Neuron (in vitro differentiated cells): ENCODE measurements around the gene CDK5R2.
A peak's percentile ranks its signal among the peaks of the same experiment; 100 is the strongest.
"Not testable (repeated sequence)": the region's sequence is repeated elsewhere in the genome, so short reads cannot be mapped to it uniquely, and the experiment has no call there.

Experiments
- H2AFZ ChIP-seq: one replicate; pipeline ENCODE4 v1.6.1; 2013; ENCODE audit warnings: low read depth, mild to moderate bottlenecking, inconsistent platforms, low read length, moderate library complexity
- H3K27me3 ChIP-seq: one replicate; pipeline ENCODE4 v1.6.1; 2013; ENCODE audit warnings: low read length; ENCODE audit not compliant: insufficient read depth
- H3K36me3 ChIP-seq: one replicate; pipeline ENCODE4 v1.6.1; 2013; ENCODE audit warnings: low read length; ENCODE audit not compliant: insufficient read depth
- H3K4me1 ChIP-seq: one replicate; pipeline ENCODE4 v1.6.1; 2013; ENCODE audit warnings: low read length; ENCODE audit not compliant: insufficient read depth
- H3K4me3 ChIP-seq: 2 replicates; pipeline ENCODE4 v1.5.1; 2013; ENCODE audit warnings: mild to moderate bottlenecking, low read length, moderate library complexity
- H3K9me3 ChIP-seq: one replicate; pipeline ENCODE4 v1.6.1; 2013; ENCODE audit warnings: low read length

The CDK5R2 gene

GRCh38 chr2:218959141-218959731 lies at the start of gene CDK5R2:
Gene CDK5R2, plus strand, starts transcription at chr2:218959666. Its CDS starts 155 bp downstream, at chr2:218959821.
- Histone ChIP-seq H2AFZ (peak within 1 kb of the TSS; percentile 87), H3K36me3 (no peaks in the 10 kb centered on the region), H3K4me1 (peaks cover 31% of the 10 kb centered on the region), H3K27me3 (peaks cover 47% of the 10 kb centered on the region), H3K4me3 (peak within 1 kb of the TSS; percentile 72), H3K9me3 (no peaks in the 10 kb centered on the region)

- H3K4me3 ChIP-seq = no peak overlapping the region
- no peak overlapping the region for H2AFZ ChIP-seq
- peaks cover 22% of the 10 kb centered on the region for H3K4me1 ChIP-seq
Measured at GRCh38 chr2:218910741-218911140, 48.7 kb upstream of the CDK5R2 start.

DNA sequence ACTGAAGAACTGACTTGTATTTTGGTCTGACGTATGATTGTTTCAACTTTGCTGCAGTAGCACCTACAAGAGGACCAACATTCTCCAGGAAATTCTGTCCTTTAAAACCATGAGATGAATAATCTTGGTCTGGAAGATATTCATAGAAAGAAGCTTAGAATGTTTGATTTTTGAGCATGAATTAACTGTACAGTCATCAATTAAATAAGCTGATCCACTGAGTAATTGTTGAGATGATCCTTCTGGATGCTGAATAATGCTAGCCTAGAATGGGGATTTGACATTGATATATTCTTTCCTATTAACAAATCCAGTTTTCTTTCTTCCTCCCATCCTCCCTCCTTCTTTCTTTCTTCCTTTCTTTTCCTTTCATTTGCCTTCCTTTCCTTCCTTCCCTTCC lies 39.0 kb upstream of the CDK5R2 start:
- no peak overlapping the region for H3K4me3 ChIP-seq
- H2AFZ ChIP-seq = no peak overlapping the region
- no peaks in the 10 kb centered on the region for H3K4me1 ChIP-seq
- H3K9me3 ChIP-seq = peaks cover 6% of the 10 kb centered on the region
- no peaks in the 10 kb centered on the region for H3K27me3 ChIP-seq
- no peaks in the 10 kb centered on the region for H3K36me3 ChIP-seq

More at GRCh38 chr2:218910741-218911140, 48.7 kb upstream of the CDK5R2 start:
- Histone ChIP-seq H3K9me3 (no peaks in the 10 kb centered on the region), H3K27me3 (peaks cover 11% of the 10 kb centered on the region), H3K36me3 (no peaks in the 10 kb centered on the region)

GRCh38 chr2:218924757-218925156 lies 34.7 kb upstream of the CDK5R2 start:
- H3K36me3 ChIP-seq = no peaks in the 10 kb centered on the region

DNA sequence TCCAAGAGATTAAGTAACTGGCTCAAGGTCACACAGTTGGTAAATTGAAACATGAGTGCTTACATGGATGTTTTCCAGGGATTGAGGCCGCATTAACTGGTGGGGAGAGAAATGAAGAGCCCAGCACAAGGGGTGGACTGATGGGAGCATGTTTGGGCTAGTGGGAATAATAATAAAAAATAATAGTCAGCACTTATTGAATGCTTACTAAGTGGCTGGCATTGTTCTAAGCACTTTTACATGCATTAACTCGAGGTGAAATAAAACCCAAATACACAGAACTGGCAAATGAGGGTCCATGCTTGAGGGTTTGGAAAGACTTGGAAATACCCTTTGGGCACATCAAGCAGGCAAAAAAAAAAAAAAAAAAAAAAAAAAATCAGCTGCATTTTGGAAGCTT lies 34.0 kb upstream of the CDK5R2 start:
- no peaks in the 10 kb centered on the region for H3K27me3 ChIP-seq
- no peak overlapping the region for H2AFZ ChIP-seq
- peaks cover 8% of the 10 kb centered on the region for H3K9me3 ChIP-seq
- H3K36me3 ChIP-seq = no peaks in the 10 kb centered on the region
- no peak overlapping the region for H3K4me3 ChIP-seq
- H3K4me1 ChIP-seq = no peaks in the 10 kb centered on the region

More at GRCh38 chr2:218924757-218925156, 34.7 kb upstream of the CDK5R2 start:
- H3K9me3 ChIP-seq = peaks cover 6% of the 10 kb centered on the region
- no peaks in the 10 kb centered on the region for H3K27me3 ChIP-seq
- no peaks in the 10 kb centered on the region for H3K4me1 ChIP-seq
- H3K4me3 ChIP-seq = no peak overlapping the region
- H2AFZ ChIP-seq = no peak overlapping the region

GRCh38 chr2:218927422-218927821 lies 32.0 kb upstream of the CDK5R2 start:
- peaks cover 8% of the 10 kb centered on the region for H3K9me3 ChIP-seq
- no peak overlapping the region for H3K4me3 ChIP-seq
- H3K27me3 ChIP-seq = no peaks in the 10 kb centered on the region
- H3K36me3 ChIP-seq = no peaks in the 10 kb centered on the region
- H2AFZ ChIP-seq = no peak overlapping the region
- no peaks in the 10 kb centered on the region for H3K4me1 ChIP-seq

GRCh38 chr2:218927876-218928275 lies 31.6 kb upstream of the CDK5R2 start:
- H2AFZ ChIP-seq = no peak overlapping the region
- H3K4me3 ChIP-seq = no peak overlapping the region
- H3K27me3 ChIP-seq = no peaks in the 10 kb centered on the region
- H3K36me3 ChIP-seq = no peaks in the 10 kb centered on the region
- H3K4me1 ChIP-seq = no peaks in the 10 kb centered on the region
- H3K9me3 ChIP-seq = peaks cover 8% of the 10 kb centered on the region

DNA sequence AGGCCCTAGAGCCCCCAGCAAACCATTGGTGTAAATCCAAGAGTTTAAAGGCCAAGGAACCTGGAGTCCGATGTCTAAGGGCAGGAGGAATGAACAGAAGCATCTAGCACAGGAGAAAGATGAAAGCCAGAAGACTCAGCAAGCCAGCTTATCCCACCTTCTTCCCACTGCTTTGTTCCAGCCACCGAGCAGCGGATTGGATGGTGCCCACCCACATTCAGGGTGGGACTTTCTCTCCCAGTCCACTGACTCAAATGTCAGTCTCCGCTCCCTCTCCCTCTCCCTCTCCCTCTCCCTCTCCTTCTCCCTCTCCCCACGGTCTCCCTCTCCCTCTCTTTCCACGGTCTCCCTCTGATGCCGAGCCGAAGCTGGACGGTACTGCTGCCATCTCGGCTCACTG lies 29.0 kb upstream of the CDK5R2 start:
- not testable (repeated sequence) for H3K27me3 ChIP-seq, H3K4me3 ChIP-seq, H3K4me1 ChIP-seq, H2AFZ ChIP-seq, H3K36me3 ChIP-seq, H3K9me3 ChIP-seq

- H3K4me3 ChIP-seq, H3K9me3 ChIP-seq, H3K4me1 ChIP-seq, H3K27me3 ChIP-seq, H3K36me3 ChIP-seq, H2AFZ ChIP-seq: not testable (repeated sequence)
Measured at GRCh38 chr2:218931751-218932150, 27.7 kb upstream of the CDK5R2 start.

DNA sequence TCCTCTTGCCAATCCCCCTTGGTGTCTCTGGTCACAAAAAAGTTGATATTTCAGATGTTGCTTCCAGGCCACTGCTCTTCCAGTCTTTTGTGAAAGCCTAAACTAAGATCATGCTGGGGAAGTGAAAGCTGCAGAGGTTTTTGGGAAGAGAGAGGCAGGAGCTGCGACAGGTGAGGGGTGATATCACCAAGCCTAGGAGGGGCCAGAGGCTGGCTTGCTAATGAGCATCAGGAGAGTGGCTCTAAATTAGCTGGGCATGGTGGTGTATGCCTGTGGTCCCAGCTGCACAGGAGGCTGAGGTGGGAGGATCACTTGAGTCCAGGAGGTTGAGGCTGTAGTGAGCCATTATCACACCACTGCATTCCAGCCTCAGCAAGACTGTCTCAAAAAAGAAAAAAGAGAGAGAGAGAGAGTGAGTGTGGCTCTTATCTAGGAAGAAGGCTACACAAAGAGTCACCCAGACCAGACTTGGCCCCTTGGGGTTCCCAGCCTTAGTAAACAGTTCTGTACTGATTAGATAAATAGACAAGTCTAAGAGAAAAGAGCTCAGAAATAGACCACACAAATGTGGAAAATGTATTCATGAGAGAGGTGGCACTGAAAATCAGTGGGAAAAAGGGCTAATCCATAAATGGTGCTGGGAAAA lies 14.6 kb upstream of the CDK5R2 start:
- peaks cover 2% of the 10 kb centered on the region for H3K27me3 ChIP-seq

GRCh38 chr2:218946621-218947020 lies 12.8 kb upstream of the CDK5R2 start:
- peaks cover 2% of the 10 kb centered on the region for H3K27me3 ChIP-seq
- H3K4me1 ChIP-seq = no peaks in the 10 kb centered on the region
- H3K36me3 ChIP-seq = no peaks in the 10 kb centered on the region
- no peak overlapping the region for H3K4me3 ChIP-seq
- H2AFZ ChIP-seq = no peak overlapping the region
- no peaks in the 10 kb centered on the region for H3K9me3 ChIP-seq

More for the DNA sequence above, 14.6 kb upstream of the CDK5R2 start:
- no peaks in the 10 kb centered on the region for H3K36me3 ChIP-seq
- no peak overlapping the region for H2AFZ ChIP-seq
- no peaks in the 10 kb centered on the region for H3K9me3 ChIP-seq
- H3K4me1 ChIP-seq = no peaks in the 10 kb centered on the region
- H3K4me3 ChIP-seq = no peak overlapping the region

DNA sequence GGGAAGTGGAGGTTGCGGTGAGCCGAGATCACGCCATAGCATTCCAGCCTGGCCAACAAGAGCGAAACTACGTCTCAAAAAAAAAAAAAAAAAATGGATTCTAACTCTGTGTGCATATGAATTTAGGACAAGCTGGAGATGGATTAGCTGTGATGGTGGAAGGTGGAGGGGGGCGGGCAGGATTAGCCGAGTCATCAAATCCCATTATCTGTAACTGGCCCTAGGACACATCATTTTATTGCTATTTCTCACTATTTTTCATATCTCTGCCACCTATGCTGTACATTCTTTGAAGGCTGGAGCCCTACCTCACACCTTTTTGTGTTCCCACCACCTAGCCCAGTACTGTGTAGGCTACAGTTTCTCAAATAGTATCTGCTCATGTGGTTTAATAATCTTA lies 7.3 kb upstream of the CDK5R2 start:
- peaks cover 19% of the 10 kb centered on the region for H3K27me3 ChIP-seq
- no peak overlapping the region for H3K4me3 ChIP-seq
- no peaks in the 10 kb centered on the region for H3K4me1 ChIP-seq
- no peaks in the 10 kb centered on the region for H3K36me3 ChIP-seq
- no peaks in the 10 kb centered on the region for H3K9me3 ChIP-seq
- no peak overlapping the region for H2AFZ ChIP-seq

DNA sequence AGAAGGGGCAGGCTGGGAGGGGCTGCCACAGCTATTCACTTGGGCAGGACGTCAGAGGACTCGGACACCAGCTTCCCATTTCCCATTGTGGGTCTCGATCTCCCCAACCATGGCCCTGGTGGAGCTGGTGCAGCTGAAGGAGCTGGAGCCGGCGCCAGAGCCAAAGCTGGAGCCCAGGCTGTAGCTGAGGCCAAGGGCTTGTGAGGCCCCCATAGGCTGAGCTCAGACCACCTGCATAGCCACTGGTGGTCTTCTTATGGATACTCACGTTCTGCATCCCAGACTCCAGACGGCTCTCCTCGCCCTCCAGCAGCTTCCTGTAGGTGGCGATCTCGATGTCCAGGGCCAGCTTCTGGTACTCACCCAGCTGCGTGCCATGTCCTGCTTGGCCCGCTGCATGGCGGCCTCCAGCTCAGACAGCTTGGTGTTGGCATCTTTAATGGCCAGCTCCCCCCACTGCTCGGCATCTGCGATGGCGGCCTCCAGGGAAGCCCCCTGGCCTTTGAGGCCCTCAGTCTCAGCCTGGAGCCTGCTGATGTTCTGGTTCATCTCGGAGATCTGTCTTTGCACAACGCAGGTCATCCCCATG lies 6.0 kb upstream of the CDK5R2 start:
- Histone ChIP-seq H3K4me1 (no peaks in the 10 kb centered on the region), H2AFZ (no peak overlapping the region), H3K36me3 (no peaks in the 10 kb centered on the region), H3K27me3 (peaks cover 31% of the 10 kb centered on the region), H3K4me3 (no peak overlapping the region), H3K9me3 (no peaks in the 10 kb centered on the region)
